ENCODE data around the gene PLK5. TPM values are rescaled to one million over a fixed set of nuclear protein-coding genes. Genes with fewer than 3 reads are reported as not detected.
"Not testable (repeated sequence)": the region's sequence is repeated elsewhere in the genome, so short reads cannot be mapped to it uniquely, and the experiment has no call there.

PLK5 gene
- total and polyA plus RNA-seq, 5 experiments from 2014 or later = not detected

- H3K4me3 Mint-ChIP-seq, H3K36me3 Mint-ChIP-seq: not testable (repeated sequence)
Measured at GRCh38 chr19:1535699-1536098, 11.8 kb downstream of the PLK5 start.

GRCh38 chr19:1538978-1539377 is 15.1 kb downstream of the PLK5 start:
- Mint-ChIP-seq H3K27me3 (peaks cover 11 to 62% (median 16%) of the 10 kb centered on the region in 5 donors), H3K36me3 (no peaks in the 10 kb centered on the region), H3K9me3 (no peaks in the 10 kb centered on the region), H3K4me1 (no peaks in the 10 kb centered on the region), H3K27ac (no peak overlapping the region), H3K4me3 (no peak overlapping the region)
- DNase-seq (no peak), ATAC-seq (no peak)
- POLR2A ChIA-PET = interaction anchor here (0.6 to 0.7 kb wide), 2 partner anchors 181 to 1041 kb away, joined by 3 to 5 read pairs; no protein-coding TSS in a partner anchor

More at GRCh38 chr19:1535699-1536098, 11.8 kb downstream of the PLK5 start:
- DNase-seq, H3K4me1 Mint-ChIP-seq, ATAC-seq, H3K9me3 Mint-ChIP-seq, H3K27ac Mint-ChIP-seq: not testable (repeated sequence)
- peaks cover 9 to 67% (median 16%) of the 10 kb centered on the region in 5 donors for H3K27me3 Mint-ChIP-seq
- POLR2A ChIA-PET = interaction anchor here (0.7 kb wide), 1 partner anchor 305 kb away, joined by 5 read pairs; no protein-coding TSS in a partner anchor

- ATAC-seq, DNase-seq, H3K4me1 Mint-ChIP-seq, H3K9me3 Mint-ChIP-seq, POLR2A ChIA-PET, H3K27ac Mint-ChIP-seq, H3K4me3 Mint-ChIP-seq, H3K36me3 Mint-ChIP-seq: not testable (repeated sequence)
- peaks cover 11 to 67% (median 16%) of the 10 kb centered on the region in 5 donors for H3K27me3 Mint-ChIP-seq
Measured at GRCh38 chr19:1539749-1540148, 15.9 kb downstream of the PLK5 start.

GRCh38 chr19:1540365-1540925 is 16.6 kb downstream of the PLK5 start:
- peaks cover 10 to 64% (median 14%) of the 10 kb centered on the region in 5 donors for H3K27me3 Mint-ChIP-seq
- ATAC-seq (no peak), DNase-seq (no peak)
- H3K4me1 Mint-ChIP-seq = no peaks in the 10 kb centered on the region
- peak overlapping the region in 1 of 10 donors; percentile 43 for H3K27ac Mint-ChIP-seq
- no peaks in the 10 kb centered on the region for H3K36me3 Mint-ChIP-seq
- POLR2A ChIA-PET = interaction anchor here (0.7 kb wide), 1 partner anchor 250 kb away, joined by 7 read pairs; no protein-coding TSS in a partner anchor
- H3K4me3 Mint-ChIP-seq = no peak overlapping the region
- no peaks in the 10 kb centered on the region for H3K9me3 Mint-ChIP-seq

GRCh38 chr19:1549332-1549945 is 25.6 kb downstream of the PLK5 start:
- Mint-ChIP-seq H3K36me3 (no peaks in the 10 kb centered on the region), H3K4me1 (peaks cover 3 to 6% (median 4%) of the 10 kb centered on the region in 4 donors), H3K27me3 (peaks cover 0 to 38% (median 11%) of the 10 kb centered on the region in 5 donors), H3K4me3 (no peak overlapping the region), H3K9me3 (no peaks in the 10 kb centered on the region), H3K27ac (no peak overlapping the region)
- POLR2A ChIA-PET = no interaction called here
- no peak for ATAC-seq
- DNase-seq = no peak

GRCh38 chr19:1551068-1552040 is 27.5 kb downstream of the PLK5 start:
- peaks cover 0 to 23% (median 11%) of the 10 kb centered on the region in 5 donors for H3K27me3 Mint-ChIP-seq
- H3K27ac Mint-ChIP-seq = no peak overlapping the region
- DNase-seq (no peak), ATAC-seq (no peak)
- H3K4me3 Mint-ChIP-seq = no peak overlapping the region
- POLR2A ChIA-PET = interaction anchor here (0.6 kb wide), 1 partner anchor 48 kb away, joined by 4 read pairs; no protein-coding TSS in a partner anchor
- H3K36me3 Mint-ChIP-seq = no peaks in the 10 kb centered on the region
- no peaks in the 10 kb centered on the region for H3K9me3 Mint-ChIP-seq
- H3K4me1 Mint-ChIP-seq = peaks cover 0 to 1% (median under 1%) of the 10 kb centered on the region in 4 donors

- Mint-ChIP-seq H3K9me3 (no peaks in the 10 kb centered on the region), H3K27ac (no peak overlapping the region), H3K36me3 (no peaks in the 10 kb centered on the region), H3K27me3 (peaks cover 0 to 18% (median 11%) of the 10 kb centered on the region in 5 donors), H3K4me3 (no peak overlapping the region), H3K4me1 (peaks cover 0 to 1% (median 0%) of the 10 kb centered on the region in 4 donors)
- DNase-seq (no peak), ATAC-seq (no peak)
- POLR2A ChIA-PET = interaction anchor here (0.6 kb wide), 1 partner anchor 11 kb away, joined by 4 read pairs; no protein-coding TSS in a partner anchor
Measured at GRCh38 chr19:1553415-1553814, 29.5 kb downstream of the PLK5 start.

- H3K9me3 Mint-ChIP-seq = no peaks in the 10 kb centered on the region
- H3K4me3 Mint-ChIP-seq = no peak overlapping the region
- no peak overlapping the region for H3K27ac Mint-ChIP-seq
- no peak for DNase-seq
- POLR2A ChIA-PET = no interaction called here
- no peaks in the 10 kb centered on the region for H3K36me3 Mint-ChIP-seq
- no peak for ATAC-seq
- H3K27me3 Mint-ChIP-seq = peaks cover 0 to 18% (median 7%) of the 10 kb centered on the region in 5 donors
- H3K4me1 Mint-ChIP-seq = peaks cover 0 to 1% (median 0%) of the 10 kb centered on the region in 4 donors
Measured at GRCh38 chr19:1554968-1555367, 31.1 kb downstream of the PLK5 start.

- Mint-ChIP-seq H3K36me3 (no peaks in the 10 kb centered on the region), H3K27ac (no peak overlapping the region), H3K4me3 (no peak overlapping the region), H3K9me3 (no peaks in the 10 kb centered on the region), H3K27me3 (peaks cover 0 to 14% (median 7%) of the 10 kb centered on the region in 5 donors), H3K4me1 (peaks cover 0 to 6% (median 0%) of the 10 kb centered on the region in 4 donors)
- no peak for ATAC-seq
- no peak for DNase-seq
- POLR2A ChIA-PET = no interaction called here
Measured at GRCh38 chr19:1555487-1556389, 31.9 kb downstream of the PLK5 start.

- Mint-ChIP-seq H3K4me1 (peaks cover 0 to 6% (median 0%) of the 10 kb centered on the region in 4 donors), H3K9me3 (no peaks in the 10 kb centered on the region), H3K36me3 (no peaks in the 10 kb centered on the region), H3K4me3 (no peak overlapping the region), H3K27me3 (peaks cover 0 to 11% (median 7%) of the 10 kb centered on the region in 5 donors), H3K27ac (no peak overlapping the region)
- no peak for ATAC-seq
- DNase-seq = no peak
- POLR2A ChIA-PET = interaction anchor here (0.6 kb wide), 1 partner anchor 13 kb away, joined by 6 read pairs; no protein-coding TSS in a partner anchor
Measured at GRCh38 chr19:1556390-1557070, 32.7 kb downstream of the PLK5 start.

GRCh38 chr19:1558552-1558951 is 34.7 kb downstream of the PLK5 start:
- DNase-seq (no peak), ATAC-seq (no peak)
- H3K4me1 Mint-ChIP-seq = peaks cover 0 to 6% (median 0%) of the 10 kb centered on the region in 4 donors
- H3K36me3 Mint-ChIP-seq = no peaks in the 10 kb centered on the region
- H3K27ac Mint-ChIP-seq = no peak overlapping the region
- POLR2A ChIA-PET = no interaction called here
- no peak overlapping the region for H3K4me3 Mint-ChIP-seq
- no peaks in the 10 kb centered on the region for H3K27me3 Mint-ChIP-seq
- H3K9me3 Mint-ChIP-seq = no peaks in the 10 kb centered on the region
